ENCODE measurements around the gene INCENP.

Gene INCENP

DNA sequence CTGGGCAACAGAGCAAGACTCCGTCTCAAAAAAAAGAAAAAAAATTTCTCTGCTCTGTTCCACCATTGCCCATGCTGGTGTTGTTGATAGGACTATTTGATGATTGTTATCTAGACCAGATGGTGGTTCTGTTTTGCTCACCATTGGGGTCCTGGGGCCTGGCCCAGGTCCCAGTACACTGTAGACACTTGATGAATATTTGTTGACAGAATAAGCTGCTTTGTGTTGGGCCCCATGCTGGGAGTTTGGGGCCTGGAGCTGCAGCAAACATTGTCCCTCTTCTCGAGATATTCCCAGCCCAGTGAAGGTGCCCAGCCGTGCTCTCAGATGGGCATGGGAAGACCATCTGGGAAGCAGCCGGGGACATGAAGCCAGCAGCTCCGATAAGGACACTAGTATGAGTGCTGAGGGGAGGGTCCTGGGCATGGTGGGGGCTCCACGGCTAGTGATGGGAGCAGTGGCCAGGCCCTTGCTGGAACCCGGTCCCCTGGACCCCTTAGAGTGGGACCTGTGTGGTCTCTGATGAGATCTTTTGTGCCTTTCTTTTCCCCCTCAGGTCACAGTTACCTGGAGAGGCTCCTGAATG, 13.6 kb downstream of the INCENP start:
- no peak for TF ChIP-seq CTCF (IDR thresholded peaks at IDR 0.05; ENCODE audit: low read depth, low read length, missing control alignments)
- no peak overlapping the region for H3K4me3 ChIP-seq (replicated peaks; ENCODE audit: low read depth, low read length)
- no peak for DNase-seq (ENCODE audit: extremely low read depth, low read depth)

GRCh38 chr11:62137881-62138629, 14.2 kb downstream of the INCENP start:
- no peak overlapping the region for H3K4me3 ChIP-seq (replicated peaks; ENCODE audit: low read depth, low read length)
- DNase-seq (ENCODE audit: extremely low read depth, low read depth), result no peak
- TF ChIP-seq CTCF (IDR thresholded peaks at IDR 0.05; ENCODE audit: low read depth, low read length, missing control alignments), result no peak

DNA sequence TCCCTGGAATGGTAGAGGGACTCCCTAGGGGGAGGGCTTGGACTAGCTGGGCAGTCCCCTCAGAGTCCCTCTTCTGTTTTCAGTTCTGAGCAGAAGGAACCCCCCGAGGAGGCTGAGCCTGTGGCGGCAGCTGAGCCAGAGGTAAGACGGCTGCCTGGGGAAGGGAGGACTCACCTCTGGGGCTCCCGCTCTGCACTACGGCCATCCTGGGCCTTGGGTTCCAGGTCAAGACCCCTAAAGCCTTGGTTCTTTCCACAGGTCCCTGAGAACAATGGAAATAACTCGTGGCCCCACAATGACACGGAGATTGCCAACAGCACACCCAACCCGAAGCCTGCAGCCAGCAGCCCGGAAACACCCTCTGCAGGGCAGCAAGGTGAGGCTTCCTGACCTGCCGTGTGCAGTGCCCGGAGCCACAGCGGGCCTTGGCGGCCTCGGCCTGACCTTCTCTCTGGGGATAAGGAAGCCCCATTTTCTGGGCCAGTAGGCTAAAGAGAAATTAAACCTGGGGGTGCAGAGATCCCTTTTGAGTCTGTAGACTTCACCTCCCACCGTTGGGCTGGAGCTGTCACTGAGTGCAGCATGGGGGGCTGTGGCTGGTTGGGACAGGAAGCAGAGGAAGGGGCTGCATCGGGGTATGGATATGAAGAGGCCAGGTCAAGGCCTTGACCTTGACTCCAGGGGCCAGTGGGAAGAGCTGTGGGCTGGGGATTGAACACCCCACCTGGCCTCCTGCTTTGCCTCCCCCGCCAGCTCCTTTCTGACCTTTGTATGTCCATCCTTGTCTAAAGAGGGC, 15.0 kb downstream of the INCENP start:
- TF ChIP-seq CTCF (IDR thresholded peaks at IDR 0.05; ENCODE audit: low read depth, low read length, missing control alignments), result no peak
- no peak for DNase-seq (ENCODE audit: extremely low read depth, low read depth)

DNA sequence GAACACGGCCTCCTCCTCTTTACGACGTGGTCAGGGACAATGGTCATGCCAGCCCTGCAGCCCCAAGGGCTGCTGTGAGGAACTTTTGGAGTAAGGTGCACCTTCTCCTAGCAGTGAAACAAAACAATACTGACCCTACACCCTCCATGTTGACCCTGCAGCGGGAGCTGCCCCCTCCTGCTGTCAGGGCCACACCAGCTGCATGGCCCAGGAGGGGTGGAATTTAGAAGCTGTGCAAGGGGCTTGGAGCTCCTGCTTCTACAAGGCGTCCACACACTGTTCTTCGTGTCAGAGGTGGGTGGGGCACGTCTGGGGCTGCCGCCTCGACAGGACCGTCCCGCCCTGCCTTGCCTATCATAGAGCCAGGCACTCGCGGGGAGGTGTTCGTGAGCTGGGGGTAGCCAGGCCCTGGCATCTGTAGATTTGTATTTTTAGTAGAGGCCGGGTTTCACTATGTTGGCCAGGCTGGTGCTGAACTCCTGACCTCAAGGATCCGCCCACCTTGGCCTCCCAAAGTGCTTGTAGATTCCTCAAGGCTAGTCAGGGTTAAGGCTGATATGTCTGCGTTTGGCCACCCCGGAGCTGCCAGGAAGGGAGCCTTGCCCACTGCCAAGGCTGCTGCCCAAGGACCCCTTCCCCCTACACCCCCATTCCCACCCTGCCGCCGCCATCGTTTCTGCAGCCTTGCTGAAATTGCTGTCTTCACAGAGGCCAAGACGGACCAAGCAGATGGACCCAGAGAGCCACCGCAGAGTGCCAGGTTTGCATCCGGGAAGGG, 15.9 kb downstream of the INCENP start:
- no peak for DNase-seq (ENCODE audit: extremely low read depth, low read depth)
- no peak for TF ChIP-seq CTCF (IDR thresholded peaks at IDR 0.05; ENCODE audit: low read depth, low read length, missing control alignments)
- H3K4me3 ChIP-seq (replicated peaks; ENCODE audit: low read depth, low read length), result no peak overlapping the region

More for the DNA sequence above, 15.0 kb downstream of the INCENP start:
- no peak overlapping the region for H3K4me3 ChIP-seq (replicated peaks; ENCODE audit: low read depth, low read length)

GRCh38 chr11:62140304-62141110, 16.7 kb downstream of the INCENP start:
- H3K4me3 ChIP-seq (replicated peaks; ENCODE audit: low read depth, low read length), result no peak overlapping the region
- no peak for TF ChIP-seq CTCF (IDR thresholded peaks at IDR 0.05; ENCODE audit: low read depth, low read length, missing control alignments)
- DNase-seq (ENCODE audit: extremely low read depth, low read depth), result no peak
